HepG2 (cell line): ENCODE results near the gene FKBP5. TPM values are rescaled to one million over a fixed set of nuclear protein-coding genes. Genes with fewer than 3 reads are reported as not detected.

ENCODE experiments used
- ATM ChIP-seq: fragments of 450-650 bp; IDR thresholded peaks from 2 replicates; pipeline ENCODE4 v1.7.1; 2017; ENCODE audit warnings: mild to moderate bottlenecking, borderline replicate concordance
- CEBPG ChIP-seq: IDR thresholded peaks from 2 replicates; pipeline ENCODE4 v1.6.1; 2016
- DDIT3 ChIP-seq: sonication (generic); formaldehyde crosslinking; IDR thresholded peaks from 2 replicates; pipeline ENCODE4 v1.4.0; 2020; ENCODE audit warnings: mild to moderate bottlenecking, missing genetic modification reagents
- DRAP1 ChIP-seq: IDR thresholded peaks from 2 replicates; pipeline ENCODE4 v1.6.1; 2016; ENCODE audit warnings: missing genetic modification reagents, missing compliant biosample characterization
- E2F5 ChIP-seq: sonication (generic); formaldehyde crosslinking; conservative IDR thresholded peaks from 2 replicates; pipeline ENCODE4 v1.4.0; 2020; ENCODE audit warnings: missing genetic modification reagents
- ERF ChIP-seq: IDR thresholded peaks from 2 replicates; pipeline ENCODE4 v1.6.1; 2018; ENCODE audit warnings: missing biosample characterization, missing genetic modification reagents
- NCOR1 ChIP-seq: fragments of 200-600 bp; sonication (generic); IDR thresholded peaks from 2 replicates; pipeline ENCODE4 v1.7.0; 2017; ENCODE audit warnings: antibody characterized with exemption, low read length, borderline replicate concordance
- NFKB2 ChIP-seq: sonication (generic); formaldehyde crosslinking; IDR thresholded peaks from 2 replicates; pipeline ENCODE4 v1.4.0; 2020; ENCODE audit warnings: missing genetic modification reagents, borderline replicate concordance
- NRL ChIP-seq: sonication (generic); formaldehyde crosslinking; IDR thresholded peaks from 2 replicates; pipeline ENCODE4 v1.5.0; 2020; ENCODE audit warnings: missing genetic modification reagents, mild to moderate bottlenecking, moderate library complexity, borderline replicate concordance
- RFXANK ChIP-seq: IDR thresholded peaks from 2 replicates; pipeline ENCODE4 v1.6.1; 2016
- RXRA ChIP-seq: sonication (generic); formaldehyde crosslinking; IDR thresholded peaks from 2 replicates; pipeline ENCODE4 v1.5.1; 2020; ENCODE audit warnings: missing genetic modification reagents
- SAP130 ChIP-seq: IDR thresholded peaks from 2 replicates; pipeline ENCODE4 v1.6.1; 2016; ENCODE audit warnings: low read depth
- ZFYVE20 ChIP-seq: sonication (generic); formaldehyde crosslinking; IDR thresholded peaks from 2 replicates; pipeline ENCODE4 v1.8.0; 2023; ENCODE audit warnings: low read depth, mild to moderate bottlenecking, moderate library complexity, missing genetic modification reagents, borderline replicate concordance
- ZMYM2 ChIP-seq: sonication (generic); formaldehyde crosslinking; IDR thresholded peaks from 2 replicates; pipeline ENCODE4 v1.8.0; 2022; ENCODE audit warnings: mild to moderate bottlenecking, missing genetic modification reagents
- ZNF639 ChIP-seq: conservative IDR thresholded peaks from 2 replicates; pipeline ENCODE4 v1.6.1; 2018; ENCODE audit warnings: missing genetic modification reagents
- ZNF724P ChIP-seq: sonication (generic); formaldehyde crosslinking; IDR thresholded peaks from 2 replicates; pipeline ENCODE4 v1.8.0; 2022; ENCODE audit warnings: missing genetic modification reagents, borderline replicate concordance
- ZXDC ChIP-seq: sonication (generic); formaldehyde crosslinking; IDR thresholded peaks from 2 replicates; pipeline ENCODE4 v1.5.0; 2020; ENCODE audit warnings: mild to moderate bottlenecking, missing genetic modification reagents
- polyA plus RNA-seq, 8 experiments: library from polyadenylated mRNA; depleted of rRNA in 3 of 8; stranded (reverse) in 7 of 8; unstranded in 1 of 8; fragments of >200 nt; fragmentation: Illumina TruSeq in 4 of 8; extraction: Trizol in 4 of 8; gene quantifications; 2 replicates each; pipeline versions ENCODE4 v1.2.1 to v1.2.3, GENCODE V29; 2011 to 2016; ENCODE audit warnings: low read depth in 4 of 8, missing spikeins in 1 of 8, mixed read lengths in 1 of 8; ENCODE audit not compliant: insufficient read depth in 1 of 8
- total RNA-seq, 5 experiments: library from RNA; depleted of rRNA; stranded (reverse); fragments of >200 nt; fragmentation: Illumina TruSeq; extraction: Trizol; gene quantifications; 2 replicates each; pipeline ENCODE4 v1.2.3, GENCODE V29; 2016; ENCODE audit warnings: low read depth in 1 of 5
- TF ChIP-seq, protein P1 (sequence below): sonication (generic); formaldehyde crosslinking; conservative IDR thresholded peaks from 2 replicates; pipeline ENCODE4 v1.4.0; 2020; ENCODE audit warnings: mild to moderate bottlenecking, missing genetic modification reagents, moderate library complexity
- TF ChIP-seq, protein P2 (sequence below): sonication (generic); formaldehyde crosslinking; IDR thresholded peaks from 2 replicates; pipeline ENCODE4 v1.4.0; 2020; ENCODE audit warnings: missing genetic modification reagents

FKBP5 gene
- total and polyA plus RNA-seq, 2 of the 13 experiments (the other 11 are each of a cell fraction or from before 2014, with no cell fraction given), result 8.0 to 17.4 TPM

DNA sequence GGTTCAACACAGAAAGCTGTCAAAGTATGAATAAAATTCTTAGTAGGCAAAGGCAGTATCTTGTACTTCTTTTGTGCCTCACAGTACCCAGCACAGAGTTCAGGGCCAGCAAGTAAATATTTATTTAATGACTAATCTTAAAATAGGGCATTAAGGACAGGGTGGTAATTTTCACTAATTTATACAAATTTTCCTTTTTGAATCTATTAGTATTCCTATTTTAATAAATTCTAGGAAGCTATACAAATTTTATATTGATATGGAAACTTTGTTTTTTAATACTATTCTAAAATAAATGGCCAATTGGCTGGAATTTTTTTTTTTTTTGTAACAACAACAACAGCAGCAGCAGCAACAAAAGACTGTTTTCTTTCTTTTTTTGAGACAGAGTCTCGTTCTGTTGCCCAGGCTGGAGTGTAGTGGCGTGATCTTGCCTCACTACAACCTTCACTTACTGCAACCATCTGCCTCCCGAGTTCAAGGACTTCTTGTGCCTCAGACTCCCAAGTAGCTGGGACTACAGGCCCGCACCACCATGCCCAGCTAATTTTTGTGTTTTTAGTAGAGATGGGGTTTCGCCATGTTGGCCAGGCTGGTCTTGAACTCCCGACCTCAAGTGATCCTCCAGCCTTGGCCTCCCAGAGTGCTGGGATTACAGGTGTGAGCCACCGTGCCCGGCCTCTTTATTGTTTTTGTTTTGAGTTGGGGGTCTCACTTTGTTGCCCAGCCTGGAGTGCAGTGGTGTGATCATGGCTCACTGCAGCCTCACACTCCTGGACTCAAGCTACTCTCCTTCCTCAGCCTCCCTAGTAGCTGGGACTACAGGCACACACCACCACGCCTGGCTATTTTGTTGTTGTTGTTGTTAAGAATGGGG, 85.2 kb downstream of the FKBP5 start (continued):
- TF ChIP-seq, protein P1, sequence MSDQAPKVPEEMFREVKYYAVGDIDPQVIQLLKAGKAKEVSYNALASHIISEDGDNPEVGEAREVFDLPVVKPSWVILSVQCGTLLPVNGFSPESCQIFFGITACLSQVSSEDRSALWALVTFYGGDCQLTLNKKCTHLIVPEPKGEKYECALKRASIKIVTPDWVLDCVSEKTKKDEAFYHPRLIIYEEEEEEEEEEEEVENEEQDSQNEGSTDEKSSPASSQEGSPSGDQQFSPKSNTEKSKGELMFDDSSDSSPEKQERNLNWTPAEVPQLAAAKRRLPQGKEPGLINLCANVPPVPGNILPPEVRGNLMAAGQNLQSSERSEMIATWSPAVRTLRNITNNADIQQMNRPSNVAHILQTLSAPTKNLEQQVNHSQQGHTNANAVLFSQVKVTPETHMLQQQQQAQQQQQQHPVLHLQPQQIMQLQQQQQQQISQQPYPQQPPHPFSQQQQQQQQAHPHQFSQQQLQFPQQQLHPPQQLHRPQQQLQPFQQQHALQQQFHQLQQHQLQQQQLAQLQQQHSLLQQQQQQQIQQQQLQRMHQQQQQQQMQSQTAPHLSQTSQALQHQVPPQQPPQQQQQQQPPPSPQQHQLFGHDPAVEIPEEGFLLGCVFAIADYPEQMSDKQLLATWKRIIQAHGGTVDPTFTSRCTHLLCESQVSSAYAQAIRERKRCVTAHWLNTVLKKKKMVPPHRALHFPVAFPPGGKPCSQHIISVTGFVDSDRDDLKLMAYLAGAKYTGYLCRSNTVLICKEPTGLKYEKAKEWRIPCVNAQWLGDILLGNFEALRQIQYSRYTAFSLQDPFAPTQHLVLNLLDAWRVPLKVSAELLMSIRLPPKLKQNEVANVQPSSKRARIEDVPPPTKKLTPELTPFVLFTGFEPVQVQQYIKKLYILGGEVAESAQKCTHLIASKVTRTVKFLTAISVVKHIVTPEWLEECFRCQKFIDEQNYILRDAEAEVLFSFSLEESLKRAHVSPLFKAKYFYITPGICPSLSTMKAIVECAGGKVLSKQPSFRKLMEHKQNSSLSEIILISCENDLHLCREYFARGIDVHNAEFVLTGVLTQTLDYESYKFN (CRISPR knock-in tag), result peak; percentile 92
- no peak for TF ChIP-seq RFXANK (CRISPR knock-in tag)
- peak; percentile 61; the same call in 1 of the 2 replicates for TF ChIP-seq NRL (CRISPR knock-in tag)
- TF ChIP-seq NCOR1, result peak; percentile 68; the same call in 1 of the 2 replicates
- TF ChIP-seq DRAP1 (CRISPR knock-in tag), result 0 out of 2 replicates have a peak, but pooled peaks have one; percentile 6
- no peak for TF ChIP-seq E2F5
- peak; percentile 90 for TF ChIP-seq ZMYM2
- peak; percentile 56; the same call in 1 of the 2 replicates for TF ChIP-seq CEBPG (CRISPR knock-in tag)
- TF ChIP-seq NFKB2 (CRISPR knock-in tag), result peak; percentile 26; the same call in 1 of the 2 replicates
- TF ChIP-seq DDIT3 (CRISPR knock-in tag), result no peak
- TF ChIP-seq ERF, result no peak; the same call in 1 of the 2 replicates
- TF ChIP-seq ATM, result no peak
- no peak for TF ChIP-seq ZFYVE20 (CRISPR knock-in tag)
- TF ChIP-seq ZNF639 (CRISPR knock-in tag), result peak; percentile 39; the same call in 1 of the 2 replicates
- TF ChIP-seq, protein P2, sequence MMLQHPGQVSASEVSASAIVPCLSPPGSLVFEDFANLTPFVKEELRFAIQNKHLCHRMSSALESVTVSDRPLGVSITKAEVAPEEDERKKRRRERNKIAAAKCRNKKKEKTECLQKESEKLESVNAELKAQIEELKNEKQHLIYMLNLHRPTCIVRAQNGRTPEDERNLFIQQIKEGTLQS (CRISPR knock-in tag), result no peak
- TF ChIP-seq RXRA (CRISPR knock-in tag), result peak; percentile 65
- peak; percentile 54; the same call in 1 of the 2 replicates for TF ChIP-seq SAP130 (CRISPR knock-in tag)
- TF ChIP-seq ZXDC (CRISPR knock-in tag), result no peak
- TF ChIP-seq ZNF724P (CRISPR knock-in tag), result 0 out of 2 replicates have a peak, but pooled peaks have one; percentile 42
